ENCODE measurements around the gene FCGR1A. TPM values are rescaled to one million over a fixed set of nuclear protein-coding genes. Genes with fewer than 3 reads are reported as not detected.
"Not testable (repeated sequence)": the region's sequence is repeated elsewhere in the genome, so short reads cannot be mapped to it uniquely, and the experiment has no call there.

FCGR1A gene
- 1 to 10 TPM in 1 of 2 donors, not detected in 1; 3.5 TPM for total RNA-seq
- long read RNA-seq = 0 reads

- ATAC-seq; DNase-seq; intact Hi-C loops (cut with DNase I, micrococcal nuclease): not testable (repeated sequence)
Measured at GRCh38 chr1:149782600-149782999, at the start of gene FCGR1A. FCGR1A (plus strand) TSS chr1:149782694; CDS start chr1:149782744, 50 bp downstream.

- DNase-seq; intact Hi-C loops (cut with DNase I, micrococcal nuclease); ATAC-seq: not testable (repeated sequence)
Measured at GRCh38 chr1:149732781-149733180, 49.7 kb upstream of the FCGR1A start.

DNA sequence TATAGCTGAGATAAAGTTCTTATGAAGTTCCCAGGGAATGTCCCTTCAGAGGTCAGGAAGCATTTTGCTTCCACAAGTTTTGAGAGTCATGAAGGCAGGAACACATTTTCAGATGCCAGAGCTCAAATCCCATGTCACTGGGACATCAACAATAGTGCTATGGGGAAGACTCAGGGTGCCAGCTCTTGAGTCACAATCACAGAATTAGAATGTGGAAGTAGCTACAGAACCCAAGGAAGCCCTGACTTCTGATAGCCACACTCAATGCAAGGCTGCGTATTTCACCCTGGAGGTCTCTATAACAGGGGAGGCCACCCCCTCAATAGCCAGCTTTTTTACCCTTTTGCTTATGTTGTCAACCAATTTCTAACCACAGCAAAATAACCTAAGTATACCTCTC lies 47.8 kb upstream of the FCGR1A start:
- DNase-seq; ATAC-seq; intact Hi-C loops (cut with DNase I, micrococcal nuclease): not testable (repeated sequence)

- peak in 1 of 2 donors; percentile 36 for DNase-seq
- ATAC-seq = peak; percentile 54
- intact Hi-C loops (cut with DNase I, micrococcal nuclease) = not testable (repeated sequence)
Measured at GRCh38 chr1:149740148-149740581, 42.3 kb upstream of the FCGR1A start.

- DNase-seq; intact Hi-C loops (cut with DNase I, micrococcal nuclease); ATAC-seq: not testable (repeated sequence)
Measured at GRCh38 chr1:149740590-149741230, 41.8 kb upstream of the FCGR1A start.

DNA sequence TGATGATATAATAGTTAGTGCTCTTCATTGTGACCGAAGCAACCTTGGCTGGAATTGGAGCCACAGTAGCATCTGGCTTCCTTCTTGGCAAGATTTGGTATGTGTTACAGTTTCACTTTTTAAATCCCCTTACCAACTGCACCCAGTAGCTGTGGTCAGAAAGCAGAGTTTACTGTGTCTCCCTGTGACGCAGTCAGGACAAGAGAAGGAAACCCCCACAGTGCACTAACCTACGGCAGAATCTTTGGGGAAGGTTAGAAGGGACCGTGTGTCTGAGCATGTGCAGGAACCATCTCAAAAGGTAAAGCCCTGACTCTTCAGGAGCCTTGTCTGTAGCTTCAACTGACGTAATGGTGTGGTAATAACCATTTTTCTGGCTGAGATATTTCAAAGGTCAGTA lies 40.6 kb upstream of the FCGR1A start:
- ATAC-seq; intact Hi-C loops (cut with DNase I, micrococcal nuclease); DNase-seq: not testable (repeated sequence)

DNA sequence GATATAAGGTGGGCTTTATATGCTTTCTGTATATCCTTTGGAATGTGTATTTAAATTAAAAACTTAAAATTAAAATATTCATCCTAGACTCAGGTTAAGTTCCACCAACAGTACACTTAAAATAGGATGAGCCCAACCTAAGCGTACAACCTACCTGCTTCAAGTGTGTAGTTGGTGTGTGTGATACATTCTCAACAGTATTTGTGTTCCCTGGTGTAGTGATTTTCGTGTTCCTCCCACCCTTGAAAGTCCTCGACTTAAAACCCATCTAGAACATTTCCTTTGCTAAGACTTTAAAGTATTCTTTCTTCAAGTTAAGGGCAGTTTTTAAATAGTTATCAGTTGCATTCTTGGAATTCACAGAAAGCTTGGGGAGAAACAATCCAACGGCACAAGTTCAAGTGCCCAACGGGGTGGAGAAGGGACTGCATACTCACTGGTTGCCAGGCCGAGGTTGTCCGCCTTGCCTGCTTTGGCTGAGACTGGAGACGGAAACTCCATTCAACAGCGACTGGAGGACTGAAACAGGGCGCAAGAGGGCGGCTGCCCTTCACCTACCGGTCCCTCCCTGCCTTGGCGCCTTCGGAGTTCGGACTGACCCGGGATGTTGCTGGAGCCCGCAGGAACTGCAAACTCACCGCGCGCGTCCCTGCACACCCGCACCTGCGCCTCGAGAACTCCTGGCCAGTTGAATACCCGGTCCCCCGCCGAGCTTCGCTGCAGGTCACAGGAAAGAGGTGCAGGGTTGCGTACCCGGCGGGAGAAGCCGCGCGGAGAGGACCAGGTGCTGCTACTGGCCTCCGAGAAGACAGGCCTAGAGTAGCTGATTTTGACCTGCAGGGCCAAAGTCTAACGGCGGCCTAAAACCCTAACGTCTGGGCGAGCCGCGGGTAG lies 35.8 kb upstream of the FCGR1A start:
- ATAC-seq (peak; percentile 11), DNase-seq (peak in 1 of 2 donors; percentile 8)
- intact Hi-C loops (cut with DNase I, micrococcal nuclease) = not testable (repeated sequence)

DNA sequence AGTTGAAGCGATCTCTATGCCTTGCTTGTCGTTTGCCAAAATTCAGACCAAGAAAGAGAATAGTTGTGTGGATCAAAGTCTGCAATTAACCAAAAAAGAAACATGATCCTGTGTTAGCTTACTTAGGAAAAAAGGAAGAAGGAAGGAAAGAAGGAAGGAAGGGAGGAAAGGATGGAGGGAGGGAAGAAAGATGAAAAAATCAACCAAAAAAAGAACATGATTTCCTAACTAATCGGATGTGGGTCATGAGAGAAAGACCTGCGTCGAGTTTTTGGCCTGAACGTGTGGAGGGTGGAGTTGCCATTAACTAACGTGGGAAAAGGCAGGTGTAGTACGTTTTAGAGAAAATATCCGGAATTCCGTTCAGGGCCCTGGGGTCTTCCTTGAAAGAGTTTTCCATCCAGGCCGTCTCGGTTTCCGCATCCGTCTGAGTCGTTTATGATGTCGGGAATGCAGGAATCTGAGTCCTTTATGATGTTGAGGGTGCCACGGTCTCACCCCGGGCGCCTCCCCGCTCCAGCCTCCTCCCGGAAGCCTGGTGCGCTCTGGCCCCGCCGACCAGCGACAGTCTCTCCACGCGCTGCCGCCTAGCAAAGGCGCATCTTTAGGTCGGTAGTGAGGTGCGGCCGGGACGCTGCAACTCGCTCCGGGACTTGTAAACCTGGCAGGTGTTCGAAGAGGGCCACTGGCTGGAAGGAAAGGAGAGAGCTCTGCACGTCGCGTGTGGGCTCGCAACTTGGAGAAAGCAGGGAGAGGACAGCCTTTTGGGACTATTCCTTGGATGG lies 34.9 kb upstream of the FCGR1A start:
- intact Hi-C loops (cut with DNase I, micrococcal nuclease); DNase-seq: not testable (repeated sequence)
- peak; percentile 55 for ATAC-seq

- DNase-seq; intact Hi-C loops (cut with DNase I, micrococcal nuclease); ATAC-seq: not testable (repeated sequence)
Measured at GRCh38 chr1:149748144-149748500, 34.4 kb upstream of the FCGR1A start.

DNA sequence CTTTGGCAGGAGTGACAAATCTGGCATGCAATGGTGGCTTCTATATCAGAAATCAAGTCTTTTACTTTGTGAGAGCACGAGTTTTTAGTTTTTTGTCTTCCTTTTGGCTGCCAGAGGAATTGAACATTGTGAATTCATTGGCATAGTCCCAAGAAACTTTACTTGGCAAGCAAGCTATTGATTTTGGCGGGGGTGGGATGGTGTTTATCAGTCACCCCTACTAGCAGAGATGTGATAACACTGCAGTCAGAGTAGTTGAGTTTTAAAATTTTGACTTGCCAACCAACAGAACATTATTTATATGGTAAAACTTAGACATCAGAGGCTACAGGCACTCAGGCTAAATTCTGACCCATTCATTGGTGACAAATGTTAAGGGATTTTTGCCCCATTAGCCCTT lies 31.9 kb upstream of the FCGR1A start:
- intact Hi-C loops (cut with DNase I, micrococcal nuclease); ATAC-seq; DNase-seq: not testable (repeated sequence)

GRCh38 chr1:149752186-149752585 lies 30.3 kb upstream of the FCGR1A start:
- intact Hi-C loops (cut with DNase I, micrococcal nuclease); ATAC-seq; DNase-seq: not testable (repeated sequence)

DNA sequence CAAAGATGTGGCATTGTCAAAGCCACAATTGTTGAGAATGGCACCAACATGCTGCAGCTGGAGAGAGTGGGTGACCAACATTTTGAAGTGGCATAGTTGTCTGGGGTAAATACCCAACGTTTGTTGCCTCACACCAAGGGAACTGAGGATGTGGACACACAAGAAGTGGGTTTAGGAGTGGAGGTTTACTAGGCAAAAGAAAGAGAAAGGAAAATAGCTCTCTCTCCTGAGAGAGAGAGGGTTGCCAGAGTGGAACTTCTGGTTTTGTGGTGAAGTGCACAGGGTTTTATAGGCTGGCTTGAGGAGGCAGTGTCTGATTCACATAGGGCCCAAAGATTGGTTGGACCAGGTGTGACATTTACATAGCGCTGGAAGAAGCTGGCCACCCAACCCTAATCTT lies 29.0 kb upstream of the FCGR1A start:
- DNase-seq; intact Hi-C loops (cut with DNase I, micrococcal nuclease); ATAC-seq: not testable (repeated sequence)

DNA sequence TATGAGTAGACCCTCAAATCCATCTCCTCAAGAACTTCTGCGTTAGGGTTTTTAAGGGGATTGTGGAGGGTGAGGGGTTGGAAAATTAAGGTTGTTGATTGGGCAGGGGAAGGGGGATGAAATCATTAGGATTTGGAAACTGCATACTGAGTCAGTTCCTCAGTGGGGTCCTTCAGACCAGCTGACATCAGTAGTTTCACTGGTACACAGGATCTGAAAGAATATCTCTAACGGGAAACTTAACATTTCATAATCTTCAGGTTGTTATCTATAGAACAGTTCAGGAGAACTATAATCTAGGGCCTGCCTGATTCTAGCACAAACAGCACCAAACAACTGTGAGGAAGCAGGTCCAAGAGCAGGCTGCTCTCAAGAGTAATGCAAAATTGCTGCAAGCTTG lies 27.2 kb upstream of the FCGR1A start:
- DNase-seq; ATAC-seq; intact Hi-C loops (cut with DNase I, micrococcal nuclease): not testable (repeated sequence)

DNA sequence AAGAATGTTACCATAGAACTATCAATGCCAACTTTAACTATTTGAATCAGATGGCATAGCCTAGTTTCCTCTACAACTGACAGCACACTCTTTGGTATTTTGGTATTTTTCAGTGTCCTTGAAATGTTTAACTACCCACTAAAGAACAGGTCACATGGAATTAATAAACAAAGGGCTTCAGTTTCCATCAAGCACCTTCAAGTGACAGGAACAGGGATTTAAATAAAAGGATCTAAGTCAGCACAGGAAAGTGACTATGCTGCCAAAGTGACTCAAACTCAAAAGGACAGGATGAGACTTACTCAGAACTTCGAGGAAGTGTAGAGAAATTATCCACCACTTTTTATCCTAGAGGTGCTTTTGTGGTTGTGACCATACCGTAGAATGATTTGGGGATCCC lies 20.2 kb upstream of the FCGR1A start:
- intact Hi-C loops (cut with DNase I, micrococcal nuclease); DNase-seq; ATAC-seq: not testable (repeated sequence)

GRCh38 chr1:149764087-149764800 lies 18.2 kb upstream of the FCGR1A start:
- intact Hi-C loops (cut with DNase I, micrococcal nuclease); ATAC-seq; DNase-seq: not testable (repeated sequence)

DNA sequence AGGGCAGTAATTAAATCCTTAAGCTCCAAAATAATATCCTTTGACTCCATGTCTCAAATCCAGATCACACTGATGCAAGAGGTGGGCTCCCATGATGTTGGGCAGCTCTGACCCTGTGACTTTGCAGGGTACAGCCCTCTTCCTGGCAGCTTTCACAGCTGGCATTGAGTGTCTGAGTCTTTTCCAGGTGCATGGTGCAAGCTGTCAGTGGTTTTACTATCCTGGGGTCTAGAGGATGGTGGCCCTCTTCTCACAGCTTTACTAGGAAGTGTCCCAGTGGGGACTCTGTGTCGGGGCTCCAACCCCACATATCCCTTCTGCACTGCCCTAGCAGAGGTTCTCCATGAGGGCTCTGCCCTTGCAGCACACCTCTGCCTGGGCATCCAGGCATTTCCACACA lies 16.3 kb upstream of the FCGR1A start:
- ATAC-seq; intact Hi-C loops (cut with DNase I, micrococcal nuclease); DNase-seq: not testable (repeated sequence)

DNA sequence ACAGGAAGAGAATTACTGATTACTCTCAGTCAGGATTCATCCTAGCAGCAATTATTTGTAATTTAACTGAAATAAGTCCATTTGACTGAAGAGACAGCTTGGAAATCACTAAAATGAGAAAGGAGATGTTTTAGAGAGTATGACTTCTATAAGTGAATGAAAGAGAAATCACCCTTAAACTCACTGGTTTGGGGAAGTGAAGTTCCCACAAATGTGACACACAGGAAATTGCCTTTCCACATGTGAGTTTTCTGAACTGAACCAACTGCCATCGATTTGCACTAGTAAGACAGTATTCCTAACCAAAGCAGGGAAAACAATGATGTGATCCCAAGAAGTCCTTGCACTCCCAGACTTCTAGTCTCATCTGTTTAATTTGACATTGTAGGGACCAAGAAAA lies 13.3 kb upstream of the FCGR1A start:
- intact Hi-C loops (cut with DNase I, micrococcal nuclease); DNase-seq; ATAC-seq: not testable (repeated sequence)

GRCh38 chr1:149770661-149771060 lies 11.8 kb upstream of the FCGR1A start:
- intact Hi-C loops (cut with DNase I, micrococcal nuclease); ATAC-seq; DNase-seq: not testable (repeated sequence)
